GM10847 (cell line): ENCODE data around the gene ANKMY1.

Experiments used
- POLR2A ChIP-seq: IDR thresholded peaks from 2 replicates; pipeline ENCODE4 v1.6.1; 2011; ENCODE audit not compliant: insufficient read length; ENCODE audit errors: extremely low read depth

The ANKMY1 gene

GRCh38 chr2:240437551-240437860 lies 120.3 kb downstream of the ANKMY1 start:
- no peak for TF ChIP-seq POLR2A

DNA sequence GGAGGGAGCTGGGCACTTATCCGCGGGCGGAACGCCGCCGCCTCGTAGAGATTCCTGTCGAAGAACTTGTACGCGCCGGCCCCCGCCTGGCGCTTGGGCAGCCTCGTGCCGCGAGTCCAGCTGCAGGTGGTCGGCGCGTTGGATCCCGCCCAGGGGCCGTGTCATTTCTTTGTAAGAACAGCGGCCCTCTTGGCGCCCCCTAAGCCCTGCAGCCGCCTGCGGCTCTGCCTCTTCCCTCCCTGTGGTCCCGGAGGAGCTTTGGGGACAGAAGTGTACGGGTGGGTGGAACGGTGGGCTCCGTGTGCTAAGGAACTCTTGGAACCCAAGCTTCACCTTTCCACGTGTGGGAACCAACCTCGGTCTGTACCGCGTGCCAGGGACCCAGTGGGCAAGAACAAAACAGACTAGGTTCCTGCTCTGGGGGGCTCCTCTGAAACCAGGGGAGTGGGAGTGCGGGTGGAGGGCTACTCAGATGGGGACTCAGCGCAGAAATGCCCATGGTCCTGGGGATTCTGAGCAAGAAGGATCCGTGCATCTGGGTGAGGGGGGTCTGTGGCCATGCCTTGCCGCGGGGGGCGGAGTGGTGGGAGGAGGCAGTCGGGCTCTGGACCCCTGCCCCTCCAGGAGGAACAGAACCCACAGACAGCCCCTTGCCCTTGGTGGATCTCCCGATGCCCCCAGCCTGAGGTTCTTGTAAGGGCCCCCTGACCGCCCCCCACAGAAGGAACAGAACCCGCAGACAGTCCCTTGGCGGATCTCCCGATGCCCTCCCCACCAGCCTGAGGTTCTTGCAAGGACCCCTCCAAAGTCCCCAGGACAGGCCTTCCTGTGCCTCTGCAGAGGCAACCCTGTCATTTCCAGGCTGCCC lies 120.9 kb downstream of the ANKMY1 start:
- TF ChIP-seq POLR2A = no peak

DNA sequence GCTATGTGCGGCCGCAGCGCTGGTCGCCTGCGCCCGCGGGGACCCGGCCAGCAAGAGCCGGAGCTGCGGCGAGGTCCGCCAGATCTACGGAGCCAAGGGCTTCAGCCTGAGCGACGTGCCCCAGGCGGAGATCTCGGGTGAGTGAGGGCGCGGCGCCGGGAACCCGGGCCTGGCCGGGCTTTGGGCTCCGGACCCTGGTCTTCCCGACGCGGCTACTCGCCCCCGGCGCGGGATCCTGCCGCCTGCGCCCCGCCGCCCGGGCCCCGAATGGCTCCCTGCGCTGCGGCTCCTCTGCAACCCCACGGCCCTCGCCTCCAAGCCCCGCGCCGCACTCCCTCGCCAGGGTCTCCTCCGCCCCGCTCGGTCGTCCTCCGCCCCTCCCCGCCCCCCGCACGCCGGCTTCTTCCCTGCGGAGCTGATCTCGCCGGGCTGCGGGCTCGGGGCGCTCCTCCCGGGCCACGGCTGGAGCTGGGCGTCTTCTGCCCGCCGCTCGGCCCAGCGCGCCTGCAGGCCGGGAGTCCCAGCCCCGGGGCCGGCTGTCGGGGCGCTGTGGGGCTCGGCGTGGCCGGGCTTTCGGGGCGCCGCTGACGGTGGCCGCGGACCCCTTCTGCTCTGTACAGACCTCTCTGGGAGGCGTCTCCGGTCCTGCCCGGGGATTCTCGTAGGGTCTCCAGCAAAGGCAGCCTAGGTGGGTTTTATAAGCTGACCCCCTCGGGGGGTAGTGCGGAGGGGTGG lies 121.7 kb downstream of the ANKMY1 start:
- TF ChIP-seq POLR2A = no peak

- TF ChIP-seq POLR2A = no peak
Measured at GRCh38 chr2:240435457-240435947, 122.3 kb downstream of the ANKMY1 start, which contains the start of gene GPC1. TSS of gene GPC1 (plus strand) at chr2:240435663. CDS start at chr2:240435919, 256 bp downstream.

DNA sequence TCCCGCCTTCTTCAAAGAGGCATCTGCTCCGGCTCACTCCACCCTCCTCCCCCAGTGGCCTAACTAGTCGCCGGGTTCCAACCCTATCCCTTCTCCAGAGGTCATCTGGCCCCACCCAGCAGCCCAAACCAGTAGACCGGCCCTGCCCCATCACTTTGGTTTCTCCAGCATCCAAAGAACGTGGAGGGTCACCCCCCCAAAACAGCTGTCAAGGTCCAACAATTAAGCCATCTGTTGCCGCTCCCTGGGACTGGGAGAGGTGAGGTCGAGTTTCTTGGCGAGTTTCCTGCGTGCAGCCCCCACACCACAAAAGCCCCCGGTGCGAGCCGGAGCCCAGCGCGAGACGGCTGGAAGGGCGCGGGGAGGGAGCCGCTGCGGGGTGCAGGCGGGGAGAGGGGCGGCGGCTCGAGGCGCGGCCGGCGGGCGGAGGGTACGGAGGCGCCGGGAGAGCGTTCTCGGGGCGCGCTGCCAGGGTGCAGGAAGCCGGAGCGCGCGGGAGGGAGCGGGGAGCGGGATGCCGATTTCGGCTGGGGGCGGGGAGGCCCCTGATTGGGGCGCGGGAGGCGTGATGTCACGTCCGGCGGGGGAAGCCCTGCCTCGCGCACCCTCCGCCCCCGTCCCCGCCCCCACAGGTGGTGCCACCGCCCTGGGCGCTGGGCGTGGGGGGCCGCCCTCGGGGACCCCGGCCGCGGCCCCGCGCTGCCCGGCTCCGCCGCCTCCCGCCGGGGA lies 122.9 kb downstream of the ANKMY1 start:
- no peak for TF ChIP-seq POLR2A

DNA sequence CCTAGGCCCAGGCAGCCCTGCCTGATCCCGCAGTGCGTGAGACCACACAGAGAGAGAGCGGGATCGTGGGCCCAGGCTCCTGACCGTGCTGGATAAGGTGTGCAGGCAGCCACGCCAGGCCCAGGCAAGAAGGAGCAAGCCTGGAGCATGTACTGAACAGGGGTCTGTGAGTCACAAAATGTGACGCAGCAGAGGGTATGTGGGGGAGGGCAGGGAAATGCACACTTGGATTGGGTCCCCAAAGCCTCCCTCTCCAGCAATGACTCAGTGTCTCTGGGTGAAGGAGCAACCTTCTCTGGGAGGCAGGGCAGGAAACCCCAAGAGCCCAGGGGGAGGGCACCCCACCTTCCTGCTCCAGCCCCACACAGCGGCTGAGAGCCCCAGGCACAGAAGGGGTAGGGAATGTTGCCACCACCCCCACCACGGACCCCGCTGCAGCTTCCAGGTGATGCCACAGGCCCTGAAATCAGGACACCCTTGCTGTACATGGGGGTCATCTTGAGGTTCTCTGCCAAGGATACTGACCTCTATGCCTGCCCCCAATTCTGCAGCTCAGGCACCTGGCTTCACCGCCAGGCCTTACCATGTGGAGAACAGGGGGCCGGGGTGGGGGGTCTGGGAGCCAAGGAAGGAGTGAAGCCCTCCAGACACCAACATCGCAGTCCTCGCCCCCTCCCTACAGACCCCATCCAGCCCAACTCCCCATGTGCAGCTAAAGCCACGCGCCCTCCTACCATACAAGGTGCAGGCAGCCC lies 123.6 kb downstream of the ANKMY1 start:
- no peak for TF ChIP-seq POLR2A

DNA sequence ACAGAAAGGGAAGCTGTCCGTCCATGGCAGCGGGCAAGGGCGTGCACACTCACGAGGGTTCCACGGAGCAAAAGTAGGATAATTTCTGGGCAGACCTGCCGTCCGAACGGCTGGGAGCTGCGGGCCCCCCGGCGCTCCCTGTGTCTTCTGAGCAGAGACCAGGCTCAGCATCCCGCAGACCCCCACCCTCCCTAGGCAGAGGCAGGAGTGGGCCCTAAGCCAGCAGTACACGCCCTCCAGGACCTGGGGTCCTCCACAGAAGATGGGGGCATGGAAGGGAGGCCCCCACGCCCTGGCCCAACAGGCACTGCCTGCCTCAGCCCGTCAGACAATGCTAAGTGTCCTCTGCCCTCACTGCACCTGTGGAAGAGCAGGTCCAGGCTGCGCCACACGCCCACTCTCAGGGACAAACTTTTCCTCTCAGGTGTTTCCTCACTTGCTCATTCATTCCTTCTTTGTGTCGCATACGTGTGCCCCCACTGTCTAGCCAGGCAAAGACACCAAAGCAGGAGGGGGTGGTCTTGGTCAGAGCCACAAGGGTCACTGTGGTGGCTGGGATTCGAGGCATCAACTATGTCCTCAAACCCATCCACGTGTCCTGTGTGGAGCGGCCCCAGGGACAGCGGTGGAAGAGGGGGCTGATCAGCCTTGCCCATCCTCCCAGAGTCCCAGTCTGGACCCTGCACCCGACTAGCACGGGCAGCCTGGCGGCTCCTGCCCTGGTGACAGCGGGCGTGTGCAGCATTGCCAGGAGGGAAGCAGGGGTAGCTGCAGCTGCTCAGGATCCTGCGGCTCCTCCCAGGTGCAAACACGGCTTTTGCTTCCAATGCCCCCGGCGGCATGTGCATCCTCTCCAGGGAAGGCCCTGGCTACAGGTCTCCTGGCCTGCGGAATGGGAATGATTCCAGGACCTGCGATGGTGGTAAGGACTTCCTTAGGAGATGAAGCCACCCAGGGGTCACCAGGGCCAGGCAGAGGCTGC lies 124.7 kb downstream of the ANKMY1 start:
- no peak for TF ChIP-seq POLR2A

- TF ChIP-seq POLR2A = no peak
Measured at GRCh38 chr2:240432430-240432819, 125.4 kb downstream of the ANKMY1 start.

DNA sequence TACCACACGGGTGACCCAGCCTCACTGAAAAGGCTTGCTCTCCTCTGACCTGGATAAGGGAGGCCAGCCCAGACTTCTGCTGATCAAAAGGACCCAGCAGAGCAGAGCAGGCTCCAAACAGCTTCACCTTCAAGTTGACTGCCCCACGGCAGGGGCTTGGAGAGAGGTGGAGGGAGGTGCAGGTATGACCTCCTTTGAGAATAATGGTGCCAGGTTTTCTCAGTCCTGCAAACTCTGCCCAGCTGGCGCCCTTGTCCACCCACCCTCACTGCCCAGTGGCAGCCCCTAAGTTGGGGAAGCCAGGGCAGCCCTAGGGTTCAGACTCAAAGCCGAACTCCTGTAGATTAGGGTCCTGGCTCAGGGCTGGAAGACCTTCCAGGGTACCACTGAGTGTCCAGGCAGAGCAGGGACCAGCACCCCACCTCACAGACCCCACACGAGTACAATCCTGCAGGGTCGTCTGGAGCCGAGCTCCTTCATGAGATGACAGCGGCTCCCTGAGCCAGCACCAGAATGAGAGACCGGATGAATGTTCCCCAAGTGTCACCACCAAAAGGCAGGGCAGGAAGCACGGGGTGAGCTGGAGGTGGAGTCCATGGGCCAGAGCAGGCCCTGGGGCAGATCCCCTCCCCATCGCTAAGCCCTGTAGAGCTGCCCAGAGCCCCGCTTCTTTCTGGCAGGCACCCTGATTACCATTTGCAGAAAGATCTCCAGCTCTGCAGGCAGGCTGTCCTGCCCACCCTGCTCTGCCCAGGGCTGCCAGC lies 125.9 kb downstream of the ANKMY1 start:
- no peak for TF ChIP-seq POLR2A

DNA sequence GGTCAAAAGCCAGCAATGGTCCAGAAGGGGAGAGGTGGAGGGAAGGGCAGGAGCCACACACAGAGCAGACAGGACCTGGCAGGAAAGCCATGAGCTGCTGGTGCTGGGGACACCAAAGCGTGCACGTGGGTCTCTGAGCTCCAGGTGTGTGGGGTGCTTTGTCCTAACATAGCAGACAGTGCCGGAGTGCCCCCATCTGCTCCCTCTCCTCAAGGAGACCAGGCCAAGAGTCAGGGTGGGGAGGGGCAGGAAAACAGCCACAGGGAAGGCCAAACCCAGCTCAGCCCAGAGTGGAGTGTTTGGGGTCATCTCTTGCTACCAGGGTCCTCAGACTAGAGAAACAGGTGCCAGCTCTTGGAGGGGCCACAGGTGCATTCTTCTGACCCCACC lies 126.5 kb downstream of the ANKMY1 start:
- no peak for TF ChIP-seq POLR2A

DNA sequence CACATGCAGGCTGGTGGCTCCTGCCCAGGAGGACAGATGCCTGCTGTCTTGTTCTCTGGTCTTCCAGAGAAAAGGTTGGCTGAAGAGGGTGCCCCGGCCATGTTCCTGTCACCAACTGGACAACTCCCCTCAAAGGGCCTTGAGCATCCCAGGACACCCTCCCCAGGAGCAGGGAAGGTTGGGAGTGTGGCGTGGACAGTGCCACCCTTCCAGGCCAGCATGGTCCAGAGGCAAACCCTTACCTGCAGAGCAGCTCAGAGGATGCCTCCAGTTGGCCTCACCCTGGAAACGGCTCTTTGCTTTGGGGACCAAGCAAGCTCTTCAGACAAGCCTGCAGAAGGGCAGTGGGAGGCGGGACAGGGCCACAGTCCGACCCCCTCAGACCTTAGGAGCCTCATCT lies 127.2 kb downstream of the ANKMY1 start:
- TF ChIP-seq POLR2A = no peak

- no peak for TF ChIP-seq POLR2A
Measured at GRCh38 chr2:240429872-240430491, 127.8 kb downstream of the ANKMY1 start.
